NCI-H1092 treated with DMSO at 0.1 percent for 48 hours (cell line): Measurements from ENCODE around the gene RDH11.
"Not testable (repeated sequence)": the region's sequence is repeated elsewhere in the genome, so short reads cannot be mapped to it uniquely, and the experiment has no call there.

Experiments
- DNase-seq: peaks from one replicate; lab custom pipeline; 2025; lab: John Stamatoyannopoulos, UW

The RDH11 gene

GRCh38 chr14:67703997-67704396, 8.4 kb upstream of the RDH11 start:
- no peak for DNase-seq

- DNase-seq: not testable (repeated sequence)
Measured at GRCh38 chr14:67701492-67701891, 5.9 kb upstream of the RDH11 start, which contains the start of gene RDH12. TSS of gene RDH12 (plus strand) at chr14:67701886. CDS start at chr14:67722643, 20,757 bp downstream.

GRCh38 chr14:67698179-67698578, 2.6 kb upstream of the RDH11 start:
- no peak for DNase-seq

GRCh38 chr14:67697006-67697405, 1.4 kb upstream of the RDH11 start:
- DNase-seq: no peak

GRCh38 chr14:67694791-67695393, 672 bp downstream of the RDH11 start:
- peak; percentile 71 for DNase-seq

- no peak for DNase-seq
Measured at GRCh38 chr14:67690011-67690410, 5.6 kb downstream of the RDH11 start.

- no peak for DNase-seq
Measured at GRCh38 chr14:67683842-67684241, 11.7 kb downstream of the RDH11 start.

GRCh38 chr14:67680941-67681340, 14.6 kb downstream of the RDH11 start:
- no peak for DNase-seq

- no peak for DNase-seq
Measured at GRCh38 chr14:67680121-67680602, 15.4 kb downstream of the RDH11 start.

- DNase-seq: no peak
Measured at GRCh38 chr14:67679006-67679405, 16.6 kb downstream of the RDH11 start.

GRCh38 chr14:67675219-67675582, 20.4 kb downstream of the RDH11 start:
- no peak for DNase-seq

GRCh38 chr14:67674480-67675218, 20.9 kb downstream of the RDH11 start, which contains the start of gene VTI1B:
TSS of gene VTI1B (minus strand) at chr14:67674632. CDS start at chr14:67674489, 143 bp downstream.
- peak; percentile 84 for DNase-seq

GRCh38 chr14:67674139-67674479, 21.5 kb downstream of the RDH11 start:
- DNase-seq: peak; percentile 67

GRCh38 chr14:67673451-67673850, 22.1 kb downstream of the RDH11 start:
- DNase-seq: no peak

- DNase-seq: no peak
Measured at GRCh38 chr14:67668559-67668958, 27.0 kb downstream of the RDH11 start.

GRCh38 chr14:67666750-67667449, 28.7 kb downstream of the RDH11 start:
- DNase-seq: peak; percentile 41

- no peak for DNase-seq
Measured at GRCh38 chr14:67665868-67666267, 29.7 kb downstream of the RDH11 start.

- no peak for DNase-seq
Measured at GRCh38 chr14:67663633-67664032, 31.9 kb downstream of the RDH11 start.

GRCh38 chr14:67653651-67654280, 41.8 kb downstream of the RDH11 start:
- DNase-seq: no peak

GRCh38 chr14:67652189-67652588, 43.4 kb downstream of the RDH11 start:
- no peak for DNase-seq

GRCh38 chr14:67650694-67651093, 44.9 kb downstream of the RDH11 start:
- no peak for DNase-seq

- no peak for DNase-seq
Measured at GRCh38 chr14:67650151-67650550, 45.4 kb downstream of the RDH11 start.
